HG02571 (cell line): ENCODE results near the gene TAF1B.
"Not testable (repeated sequence)": the region's sequence is repeated elsewhere in the genome, so short reads cannot be mapped to it uniquely, and the experiment has no call there.

Experiments used
- ATAC-seq: cut with Tn5 transposase; IDR thresholded peaks from one replicate; pipeline ENCODE4 v1.9.1; 2021; ENCODE audit warnings: mild to moderate bottlenecking, moderate library complexity; ENCODE audit not compliant: unreplicated experiment

Gene TAF1B

DNA sequence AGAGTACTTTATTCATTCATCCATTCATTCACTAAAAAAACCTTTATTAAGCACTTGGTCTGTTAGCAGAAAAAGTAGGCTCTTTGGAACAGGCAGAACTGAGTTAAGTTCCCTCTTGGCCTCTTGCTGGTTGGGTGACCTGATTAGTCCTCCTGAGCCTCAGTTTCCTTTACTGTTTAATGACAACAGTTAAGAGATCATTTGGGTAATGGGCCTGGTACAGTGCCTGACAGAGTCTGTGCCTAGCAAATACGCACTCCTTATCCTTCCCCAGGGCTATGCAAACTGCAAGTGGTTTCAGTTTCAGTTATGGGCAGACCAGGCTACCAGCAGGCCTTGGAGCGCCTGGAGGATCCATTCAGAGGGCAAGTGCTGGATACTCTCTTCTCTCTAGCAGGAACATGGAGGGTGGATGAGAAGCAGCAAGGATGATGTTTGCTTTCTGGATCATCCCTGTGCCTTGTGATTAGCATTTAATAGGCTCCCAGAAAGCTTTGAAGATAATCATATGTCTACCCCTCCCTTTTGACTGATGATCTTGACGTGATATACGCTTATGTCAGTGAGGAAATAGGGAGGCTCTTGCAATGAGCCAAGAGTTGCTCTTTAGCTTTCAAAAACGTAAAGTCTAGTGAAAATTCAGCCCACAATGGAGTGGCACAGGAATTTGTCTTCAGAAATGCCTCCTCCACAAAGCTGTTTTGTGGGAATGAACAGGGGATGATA lies 12.4 kb upstream of the TAF1B start:
- ATAC-seq = no peak

DNA sequence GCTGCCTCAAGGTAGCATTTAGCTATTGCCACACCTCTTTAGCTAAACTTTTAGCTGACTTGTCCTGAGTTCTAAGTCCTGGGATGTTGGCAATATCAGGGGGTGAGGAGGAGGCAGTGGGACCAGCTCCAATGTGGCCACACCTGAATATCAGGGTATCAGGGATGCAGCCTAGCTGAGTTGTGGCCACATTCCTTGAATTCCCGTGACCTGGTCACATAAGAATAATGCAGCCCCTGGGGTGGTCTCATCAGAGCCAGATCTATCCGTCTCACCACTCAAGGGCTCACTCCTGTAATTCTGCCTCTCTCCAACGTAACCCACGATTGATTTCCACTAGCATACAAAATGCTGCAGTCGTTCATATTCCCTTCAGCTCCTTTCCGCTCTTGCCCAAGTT lies 11.6 kb upstream of the TAF1B start:
- no peak for ATAC-seq

DNA sequence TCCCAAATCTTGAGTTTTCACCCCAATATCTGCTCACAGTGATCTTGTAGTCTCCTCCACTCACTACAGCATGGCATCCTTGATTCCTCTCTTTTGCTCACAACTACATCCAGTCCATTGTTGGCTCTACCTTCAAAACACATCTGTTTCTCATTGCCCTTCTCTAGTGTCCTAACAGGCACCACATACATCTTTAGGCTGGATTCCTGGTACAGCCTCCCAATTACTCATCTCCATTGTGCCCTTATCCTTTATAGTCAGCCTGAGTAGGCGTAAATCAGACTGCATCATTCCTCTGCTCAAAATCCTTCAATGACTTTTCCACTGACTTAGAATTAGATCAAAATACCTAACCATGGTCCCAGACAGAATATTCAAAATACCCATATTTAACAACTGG lies 10.7 kb upstream of the TAF1B start:
- ATAC-seq = no peak

DNA sequence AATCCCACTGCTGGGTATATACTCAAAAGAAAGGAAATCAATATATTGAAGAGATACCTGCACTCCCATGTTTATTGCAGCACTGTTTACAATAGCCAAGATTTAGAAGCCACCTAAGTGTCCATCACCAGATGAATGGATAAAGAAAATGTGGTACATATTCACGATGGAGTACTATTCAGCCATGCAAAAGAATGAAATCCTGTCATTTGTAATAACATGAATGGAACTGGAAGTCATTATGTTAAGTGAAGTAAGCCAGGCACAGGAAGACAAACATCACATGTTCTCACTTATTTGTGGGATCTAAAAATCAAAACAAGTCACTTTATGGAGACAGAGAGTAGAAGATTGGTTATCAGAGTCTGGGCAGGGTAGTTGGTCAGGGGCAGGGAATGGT lies 8.2 kb upstream of the TAF1B start:
- not testable (repeated sequence) for ATAC-seq

DNA sequence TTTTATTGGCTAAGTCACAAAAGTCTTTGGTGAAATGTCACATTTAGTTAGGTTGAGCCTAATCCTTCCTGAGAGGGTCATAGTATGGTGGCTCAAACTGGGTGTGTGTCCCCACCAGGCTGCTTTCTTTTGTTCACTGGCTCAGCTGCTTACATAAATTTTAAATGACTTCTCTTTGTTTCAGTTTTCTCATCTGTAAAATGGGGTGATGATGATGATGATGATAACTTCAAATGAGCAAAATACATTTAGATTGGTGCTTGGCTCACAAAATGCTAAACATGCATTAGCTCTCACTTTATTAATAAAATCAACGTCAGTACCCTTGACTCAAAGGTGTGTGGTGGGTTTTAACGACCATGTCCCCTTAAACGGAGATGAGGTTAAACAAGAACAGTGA lies 7.2 kb upstream of the TAF1B start:
- ATAC-seq = no peak

DNA sequence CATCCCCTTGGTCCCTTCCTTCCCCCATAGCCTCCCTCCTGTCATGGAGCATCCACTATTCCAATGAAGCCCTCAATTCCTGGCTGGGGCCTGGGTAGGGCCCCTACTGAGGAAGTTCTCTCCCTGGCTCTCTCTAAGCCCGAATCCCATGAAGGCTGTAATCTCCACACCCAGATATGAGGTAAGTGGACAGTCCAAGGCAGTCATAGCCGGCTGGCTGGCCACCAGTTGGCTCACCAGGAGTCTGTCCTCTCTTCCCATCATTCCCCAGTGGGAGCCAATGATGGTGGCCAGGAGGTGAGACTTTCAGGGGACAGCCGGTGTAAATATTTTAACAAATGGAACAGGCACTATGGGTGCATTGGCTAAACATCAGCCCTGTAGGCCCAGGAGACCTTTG lies 6.8 kb upstream of the TAF1B start:
- ATAC-seq = no peak

DNA sequence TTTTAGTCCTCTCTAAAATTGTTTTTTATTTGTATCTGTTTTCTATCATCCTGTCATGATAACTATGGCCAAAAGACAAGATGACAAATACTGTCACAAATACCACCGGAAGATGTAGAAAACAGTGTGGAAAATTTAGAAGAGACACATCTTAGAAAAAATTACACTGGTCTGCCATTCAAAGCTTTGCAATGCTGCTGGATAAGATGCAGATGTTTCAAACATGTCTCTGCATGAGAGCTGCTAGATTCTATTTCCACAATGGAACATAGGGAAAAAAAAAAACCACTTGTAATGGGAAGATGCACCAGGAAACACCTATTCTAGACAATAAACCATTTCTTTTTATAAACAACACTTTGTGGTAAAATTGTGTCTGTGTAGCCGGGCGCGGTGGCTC lies 5.8 kb upstream of the TAF1B start:
- ATAC-seq = no peak

DNA sequence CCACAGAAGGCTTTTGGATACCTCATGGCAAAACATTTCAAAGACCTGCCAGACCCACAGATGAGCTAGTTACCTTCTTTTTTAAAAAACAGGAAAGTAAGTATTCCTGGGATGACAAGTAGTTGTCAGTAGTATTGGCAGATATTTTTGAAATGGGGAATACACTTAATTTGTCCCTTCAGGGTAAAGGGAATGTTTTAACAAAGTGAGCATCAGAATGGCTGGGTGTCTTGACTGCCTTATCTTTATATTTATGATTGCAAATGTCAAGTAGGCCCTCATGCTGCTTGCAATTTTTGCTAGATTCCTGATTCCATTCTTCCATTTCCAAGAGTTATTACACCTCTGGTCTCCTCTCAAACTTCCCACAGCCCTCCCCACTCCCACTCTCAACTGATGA lies 4.9 kb upstream of the TAF1B start:
- ATAC-seq = no peak

DNA sequence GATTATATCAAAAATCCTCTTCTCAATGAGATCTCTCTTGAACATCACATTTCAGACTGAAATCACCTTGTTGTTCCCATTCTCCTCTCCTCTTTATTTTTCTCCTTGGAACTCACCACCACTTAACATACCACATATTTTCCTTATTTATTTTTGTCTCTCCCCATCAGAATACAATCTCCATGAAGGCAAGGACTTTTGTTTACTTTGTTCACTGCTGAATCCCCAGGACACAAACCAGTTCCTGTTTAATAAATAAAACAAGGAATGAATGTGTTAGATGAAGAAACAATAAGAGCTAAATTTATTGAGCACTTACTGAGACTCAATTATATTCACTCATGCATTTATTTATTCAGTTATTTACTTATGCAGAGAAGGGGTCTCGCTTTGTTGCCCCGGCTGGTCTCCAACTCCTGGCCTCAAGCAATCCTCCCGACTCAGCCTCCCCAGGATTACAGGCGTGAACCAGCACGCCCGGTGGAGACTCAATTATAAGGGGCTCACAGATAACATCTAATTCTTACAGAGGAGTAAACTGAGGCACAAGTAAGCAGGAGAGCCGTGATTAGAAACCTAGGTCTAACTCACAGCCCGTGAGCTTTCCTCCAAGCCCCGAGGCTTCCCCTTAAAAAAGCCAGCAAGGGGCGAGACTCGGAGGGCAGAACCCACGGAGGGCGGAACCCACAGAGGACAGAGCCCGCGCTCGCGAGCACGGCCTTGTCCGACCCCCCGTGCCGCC lies 616 bp upstream of the TAF1B start:
- peak; percentile 25 for ATAC-seq

DNA sequence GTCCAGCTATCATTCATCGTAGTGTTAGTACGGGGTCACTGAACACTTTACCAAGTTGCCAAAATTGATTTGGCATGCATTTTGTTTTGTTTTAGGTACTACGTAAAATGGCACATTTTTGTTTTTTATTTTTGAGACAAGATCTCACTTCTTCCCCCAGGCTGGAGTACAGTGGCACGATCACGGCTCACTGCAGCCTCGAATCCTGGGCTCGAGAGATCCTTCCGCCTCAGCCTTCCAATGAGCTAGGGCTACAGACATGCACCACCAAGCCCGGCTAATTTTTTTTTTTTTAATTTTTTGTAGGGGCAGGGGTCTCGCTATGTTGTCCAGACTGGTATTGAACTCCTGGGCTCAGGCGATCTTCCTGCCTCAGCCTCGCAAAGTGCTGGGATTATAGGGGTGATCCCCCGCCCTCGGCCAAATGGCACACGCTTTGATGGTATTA lies 786 bp downstream of the TAF1B start:
- ATAC-seq = no peak

DNA sequence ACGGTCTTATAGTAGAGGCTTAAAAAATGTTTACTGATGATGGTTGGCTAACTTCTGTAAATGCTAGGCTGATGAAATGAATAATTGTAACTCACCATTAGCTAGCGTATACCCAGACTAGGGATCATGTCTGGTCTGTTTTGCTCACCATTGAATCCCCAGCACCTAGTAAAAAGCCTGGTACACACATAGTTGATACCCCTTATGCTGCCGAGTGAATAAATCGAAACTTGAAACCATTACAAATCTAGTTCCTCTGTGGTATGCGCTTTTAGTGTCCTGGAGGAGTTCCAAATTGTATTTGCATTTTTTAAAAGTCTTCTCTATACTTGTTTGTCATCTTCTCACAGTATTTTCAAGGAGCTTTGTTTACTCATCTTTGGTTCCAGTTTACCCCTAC lies 1.3 kb downstream of the TAF1B start:
- ATAC-seq = no peak

DNA sequence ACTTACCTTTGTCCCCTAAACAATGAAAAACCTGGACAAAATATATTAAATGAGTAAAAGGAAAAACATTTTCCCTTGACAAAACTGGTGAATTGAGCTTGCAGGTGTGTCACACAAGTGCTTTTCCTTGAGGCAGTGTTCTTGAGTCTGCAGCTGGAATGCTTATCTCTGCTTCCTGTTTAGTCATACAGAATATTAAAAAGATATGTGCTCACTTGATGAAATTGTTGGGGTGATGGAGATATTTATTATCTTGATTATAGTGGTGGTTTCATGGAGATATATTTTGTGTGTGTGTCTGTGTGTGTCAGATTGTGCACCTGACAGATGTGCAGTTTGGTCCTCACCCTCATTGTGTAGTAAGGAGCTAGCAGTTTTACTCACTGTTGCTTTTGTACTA lies 3.3 kb downstream of the TAF1B start:
- no peak for ATAC-seq

DNA sequence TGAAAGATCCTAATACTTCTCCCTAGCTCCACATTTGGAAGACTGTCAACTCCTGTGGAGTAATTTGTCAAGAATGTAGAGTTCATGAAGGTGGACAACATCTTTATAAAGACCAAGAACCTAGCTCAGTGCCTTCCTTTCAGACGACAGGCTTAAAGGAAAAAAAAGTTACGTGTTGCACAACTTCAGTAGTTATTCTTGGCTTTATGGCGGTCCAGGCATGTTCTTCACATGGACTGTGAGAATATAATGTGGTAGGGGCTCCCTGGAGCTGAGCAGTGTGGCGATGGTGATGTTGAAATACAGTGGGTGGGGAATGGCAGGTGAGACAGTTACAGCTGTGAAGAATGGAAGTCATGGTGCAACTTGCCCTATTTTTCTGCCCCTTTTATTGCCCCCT lies 3.9 kb downstream of the TAF1B start:
- ATAC-seq = no peak

DNA sequence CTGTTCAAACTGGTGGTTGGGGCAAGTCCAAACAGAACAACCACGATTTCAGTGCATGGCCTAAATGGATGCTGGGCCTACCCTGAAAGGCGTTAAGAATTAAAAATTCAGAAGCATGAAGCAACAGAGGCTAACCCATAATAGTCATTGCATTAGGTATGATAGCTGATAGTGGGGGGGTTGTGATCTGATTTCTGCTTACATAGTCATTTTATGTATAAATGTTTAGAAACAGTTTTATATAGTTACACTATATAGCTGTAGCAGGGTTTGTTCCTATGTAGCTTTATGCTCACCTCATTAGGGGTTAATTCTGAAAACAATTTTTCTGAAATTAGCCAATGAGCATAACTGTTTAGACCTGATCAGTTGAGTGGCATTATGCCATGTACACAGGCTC lies 9.6 kb downstream of the TAF1B start:
- no peak for ATAC-seq

DNA sequence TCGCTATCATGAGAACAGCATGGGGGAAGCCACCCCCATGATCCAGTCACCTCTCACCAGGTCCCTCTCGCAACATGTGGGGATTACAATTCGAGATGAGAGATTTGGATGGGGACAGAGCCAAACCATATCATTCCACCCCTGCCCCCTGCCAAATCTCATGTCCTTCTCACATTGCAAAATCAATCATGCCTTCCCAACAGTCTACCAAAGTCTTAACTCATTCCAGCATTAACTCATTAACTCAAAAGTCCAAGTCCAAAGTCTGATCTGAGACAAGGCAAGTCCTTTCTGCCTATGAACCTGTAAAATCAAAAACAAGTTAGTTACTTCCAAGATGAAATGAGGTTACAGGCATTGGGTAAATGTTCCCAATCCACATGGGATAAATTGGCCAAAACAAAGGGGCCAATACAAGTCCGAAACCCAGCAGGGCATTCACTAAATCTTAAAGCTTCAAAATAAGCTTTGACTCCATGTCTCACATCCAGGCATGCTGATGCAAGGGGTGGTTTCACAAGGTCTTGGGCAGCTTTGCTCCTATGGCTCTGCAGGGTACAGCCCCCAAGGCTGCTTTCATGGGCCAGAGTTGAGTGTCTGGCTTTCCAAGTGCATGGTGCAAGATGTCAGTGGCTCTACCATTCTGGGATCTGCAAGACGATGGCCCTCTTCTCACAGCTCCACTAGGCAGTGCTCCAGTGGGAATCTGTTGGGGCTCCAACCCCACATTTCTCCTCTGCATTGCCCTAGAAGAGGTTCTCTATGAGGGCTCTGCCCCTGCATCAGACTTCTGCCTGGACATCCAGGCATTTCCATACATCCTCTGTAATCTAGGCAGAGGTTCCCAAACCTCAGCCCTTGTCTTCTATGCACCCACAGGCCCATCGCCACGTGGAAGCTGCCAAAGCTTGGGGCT lies 14.8 kb downstream of the TAF1B start:
- ATAC-seq = no peak

DNA sequence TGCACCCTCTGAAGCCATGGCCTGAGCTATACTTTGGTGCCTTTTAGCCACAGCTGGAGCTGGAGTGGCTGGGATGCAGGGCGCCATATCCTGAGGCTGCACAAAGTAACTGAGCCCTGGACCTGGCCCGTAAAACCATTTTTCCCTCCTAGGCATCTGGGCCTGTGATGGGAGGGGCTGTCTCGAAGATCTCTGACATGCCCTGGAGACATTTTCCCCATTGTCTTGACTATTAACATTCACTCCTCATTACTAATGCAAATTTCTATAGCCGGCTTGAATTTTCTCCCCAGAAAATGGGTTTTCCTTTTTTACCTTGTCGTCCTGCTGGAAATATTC lies 15.4 kb downstream of the TAF1B start:
- no peak for ATAC-seq

DNA sequence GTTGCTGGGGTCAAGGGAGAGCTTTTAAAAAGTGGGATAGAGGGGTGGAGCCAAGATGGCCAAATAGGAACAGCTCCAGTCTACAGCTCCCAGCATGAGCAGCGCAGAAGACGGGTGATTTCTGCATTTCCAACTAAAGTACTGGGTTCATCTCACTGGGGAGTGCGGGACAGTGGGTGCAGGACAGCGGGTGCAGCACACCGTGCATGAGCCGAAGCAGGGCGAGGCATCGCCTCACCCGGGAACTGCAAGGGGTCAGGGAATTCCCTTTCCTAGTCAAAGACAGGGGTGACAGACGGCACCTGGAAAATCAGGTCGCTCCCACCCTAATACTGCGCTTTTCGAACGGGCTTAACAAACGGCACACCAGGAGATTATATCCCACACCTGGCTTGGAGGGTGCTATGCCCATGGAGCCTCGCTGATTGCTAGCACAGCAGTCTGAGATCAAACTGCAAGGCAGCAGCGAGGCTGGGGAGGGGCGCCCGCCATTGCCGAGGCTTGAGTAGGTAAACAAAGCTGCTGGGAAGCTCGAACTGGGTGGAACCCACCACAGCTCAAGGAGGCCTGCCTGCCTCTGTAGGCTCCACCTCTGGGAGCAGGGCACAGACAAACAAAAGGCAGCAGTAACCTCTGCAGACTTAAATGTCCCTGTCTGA lies 17.8 kb downstream of the TAF1B start:
- not testable (repeated sequence) for ATAC-seq

DNA sequence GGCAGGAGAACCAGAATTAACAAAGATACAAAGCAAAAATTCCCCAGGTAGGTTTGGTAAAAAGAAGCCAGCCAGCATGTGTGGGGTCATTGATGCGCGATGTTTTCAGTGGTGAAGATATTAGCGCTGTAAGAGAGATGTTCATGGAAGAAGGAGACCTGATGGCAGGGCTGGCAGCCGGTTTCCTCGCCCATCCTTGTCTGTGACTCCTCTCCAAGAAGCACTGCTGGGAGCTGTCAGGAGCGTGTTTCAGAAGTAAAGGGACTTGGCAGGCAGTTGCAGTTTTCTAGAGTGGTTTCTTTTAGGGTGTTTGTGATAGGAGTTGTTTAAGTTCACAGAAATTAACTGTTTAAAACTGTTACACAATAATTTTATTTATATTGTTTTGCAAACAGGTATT lies 24.6 kb downstream of the TAF1B start:
- ATAC-seq = no peak

DNA sequence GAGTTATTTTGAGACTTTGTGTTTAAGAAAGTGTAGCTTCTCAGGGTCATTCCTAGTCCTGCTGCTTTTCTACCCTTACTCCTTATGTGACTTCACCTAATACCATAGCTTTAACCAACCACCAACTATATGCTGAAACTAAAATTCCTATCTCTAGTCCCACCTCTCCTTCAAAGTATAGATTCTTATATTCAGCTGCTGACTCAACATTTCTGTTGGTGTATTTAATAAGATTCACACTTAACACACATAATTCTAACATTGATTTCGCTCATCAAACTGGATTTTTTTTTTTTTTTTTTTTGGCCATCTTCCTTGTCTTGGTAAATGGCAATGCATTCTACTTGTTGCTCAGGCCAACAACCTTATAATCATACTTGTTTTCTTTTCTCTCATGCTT lies 30.1 kb downstream of the TAF1B start:
- no peak for ATAC-seq

DNA sequence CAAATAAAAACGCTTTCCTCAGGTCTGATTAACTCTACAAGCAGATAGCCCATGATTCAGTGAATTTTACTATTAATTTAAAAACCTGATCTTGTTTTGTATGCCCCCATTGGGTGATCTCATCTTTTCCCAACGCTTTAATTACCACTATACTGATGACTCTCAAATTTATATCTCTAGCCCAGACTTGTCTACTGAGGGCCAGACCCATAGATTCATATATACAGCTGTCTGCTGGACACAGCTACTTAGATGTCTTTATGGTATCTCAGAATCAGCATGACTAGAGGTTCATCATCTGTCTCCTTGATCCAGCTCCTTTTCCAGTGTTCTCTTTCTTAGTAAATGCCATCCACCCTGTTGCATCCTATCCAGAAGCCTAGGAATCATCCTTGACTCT lies 33.8 kb downstream of the TAF1B start:
- ATAC-seq = no peak

DNA sequence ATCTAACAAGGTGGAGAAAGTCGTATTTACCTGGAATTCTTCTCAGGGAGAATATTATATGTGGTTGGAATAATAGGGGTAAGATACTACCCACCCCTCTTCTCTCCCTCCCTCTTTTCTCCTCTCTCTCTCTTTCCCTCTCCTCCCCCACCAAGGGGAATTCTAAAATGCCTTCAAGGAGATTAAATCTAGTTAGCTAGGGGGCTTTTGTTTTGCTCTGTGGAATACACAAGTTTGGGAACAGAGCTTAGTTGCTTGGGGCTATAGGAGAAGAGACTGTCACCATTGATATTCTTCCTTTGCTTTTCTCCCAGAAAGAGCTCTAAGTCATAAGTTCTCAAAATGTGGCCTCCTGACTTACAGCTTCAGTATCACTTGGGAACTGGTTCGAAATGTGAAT lies 34.5 kb downstream of the TAF1B start:
- ATAC-seq = no peak
